WTC11 (cell line): ENCODE results near the gene ARHGAP10. TPM values are rescaled to one million over a fixed set of nuclear protein-coding genes. Genes with fewer than 3 reads are reported as not detected.

Source experiments
- ATAC-seq: fragments of 200-7000 bp; cut with Tn5 transposase; 2 replicates; pipeline ENCODE4 v1.10.0; 2021; ENCODE audit warnings: mild to moderate bottlenecking, moderate library complexity
- CTCF ChIA-PET: fragments of 300-600 bp; sonication (Branson Sonifier 250); formaldehyde crosslinking; loops from one replicate; lab custom pipeline; 2021; ENCODE audit warnings: antibody characterized with exemption; lab: Charles Lee
- POLR2A ChIA-PET: fragments of 350-600 bp; sonication (Branson Sonifier 250); formaldehyde crosslinking; loops from one replicate; lab custom pipeline; 2021; ENCODE audit warnings: antibody characterized with exemption; lab: Charles Lee
- DNase-seq: peaks from one replicate; pipeline ENCODE4 v3.0.0; 2021; ENCODE audit warnings: low spot score
- H3K27ac Mint-ChIP-seq: 2 replicates; pipeline ENCODE4 v1.8.0; 2021; ENCODE audit warnings: mixed read lengths
- H3K27me3 Mint-ChIP-seq: 2 replicates; pipeline ENCODE4 v1.8.0; 2021; ENCODE audit warnings: low read depth, mild to moderate bottlenecking, moderate library complexity, mixed read lengths
- H3K36me3 Mint-ChIP-seq: 2 replicates; pipeline ENCODE4 v1.8.0; 2021; ENCODE audit warnings: mixed read lengths
- H3K4me1 Mint-ChIP-seq: 2 replicates; pipeline ENCODE4 v1.8.0; 2022; ENCODE audit warnings: mixed read lengths
- H3K4me3 Mint-ChIP-seq: 2 replicates; pipeline ENCODE4 v1.8.0; 2021; ENCODE audit warnings: mild to moderate bottlenecking, moderate library complexity, mixed read lengths
- H3K9me3 Mint-ChIP-seq: 2 replicates; pipeline ENCODE4 v1.8.0; 2021; ENCODE audit warnings: mixed read lengths
- FOXK1 ChIP-seq: sonication (generic); formaldehyde crosslinking; IDR thresholded peaks from 2 replicates; pipeline ENCODE4 v1.8.0; 2022; ENCODE audit warnings: mild to moderate bottlenecking, moderate library complexity, missing genetic modification reagents
- GRHL2 ChIP-seq: fragments of 250-450 bp; sonication (Bioruptor Pico); IDR thresholded peaks from 2 replicates; pipeline ENCODE4 v1.8.0; 2022; ENCODE audit warnings: mild to moderate bottlenecking, moderate library complexity; ENCODE audit not compliant: insufficient replicate concordance, severe bottlenecking
- NFATC4 ChIP-seq: fragments of 250-450 bp; sonication (Bioruptor Pico); IDR thresholded peaks from 2 replicates; pipeline ENCODE4 v1.9.0; 2021; ENCODE audit warnings: mild to moderate bottlenecking
- NR1H2 ChIP-seq: sonication (generic); formaldehyde crosslinking; IDR thresholded peaks from 2 replicates; pipeline ENCODE4 v1.9.0; 2021; ENCODE audit warnings: mild to moderate bottlenecking, moderate library complexity, missing genetic modification reagents
- total RNA-seq: library from RNA; stranded (reverse); gene quantifications from 3 replicates; pipeline ENCODE4 v1.2.3, GENCODE V29; 2021
- TF ChIP-seq, protein P1 (sequence below): sonication (generic); formaldehyde crosslinking; IDR thresholded peaks from 2 replicates; pipeline ENCODE4 v1.8.1; 2022; ENCODE audit warnings: missing genetic modification reagents, borderline replicate concordance
- TF ChIP-seq, protein P2 (sequence below): sonication (generic); formaldehyde crosslinking; IDR thresholded peaks from 2 replicates; pipeline ENCODE4 v1.8.1; 2023; ENCODE audit warnings: mild to moderate bottlenecking, missing genetic modification reagents, moderate library complexity
- TF ChIP-seq, protein P3 (sequence below): fragments of 200-600 bp; IDR thresholded peaks from 2 replicates; pipeline ENCODE4 v1.8.0; 2022; ENCODE audit warnings: antibody characterized with exemption
- TF ChIP-seq, protein P4 (sequence below): sonication (generic); formaldehyde crosslinking; IDR thresholded peaks from 2 replicates; pipeline ENCODE4 v1.8.1; 2022; ENCODE audit warnings: mild to moderate bottlenecking, missing genetic modification reagents, moderate library complexity, borderline replicate concordance
- TF ChIP-seq, protein P5 (sequence below): sonication (generic); formaldehyde crosslinking; IDR thresholded peaks from 2 replicates; pipeline ENCODE4 v1.8.1; 2022; ENCODE audit warnings: low read depth, mild to moderate bottlenecking, moderate library complexity, missing genetic modification reagents, borderline replicate concordance
- TF ChIP-seq, protein P6 (sequence below): sonication (generic); formaldehyde crosslinking; IDR thresholded peaks from 2 replicates; pipeline ENCODE4 v1.8.1; 2023; ENCODE audit warnings: mild to moderate bottlenecking, missing genetic modification reagents
- TF ChIP-seq, protein P7 (sequence below): sonication (generic); formaldehyde crosslinking; IDR thresholded peaks from 2 replicates; pipeline ENCODE4 v1.8.0; 2022; ENCODE audit warnings: missing genetic modification reagents
- TF ChIP-seq, protein P8 (sequence below): fragments of 250-450 bp; sonication (Bioruptor Pico); conservative IDR thresholded peaks from 2 replicates; pipeline ENCODE4 v1.9.0; 2021; ENCODE audit warnings: mild to moderate bottlenecking

ARHGAP10 gene
- total RNA-seq, 1 experiment from 2014 or later, result 9.6 TPM

DNA sequence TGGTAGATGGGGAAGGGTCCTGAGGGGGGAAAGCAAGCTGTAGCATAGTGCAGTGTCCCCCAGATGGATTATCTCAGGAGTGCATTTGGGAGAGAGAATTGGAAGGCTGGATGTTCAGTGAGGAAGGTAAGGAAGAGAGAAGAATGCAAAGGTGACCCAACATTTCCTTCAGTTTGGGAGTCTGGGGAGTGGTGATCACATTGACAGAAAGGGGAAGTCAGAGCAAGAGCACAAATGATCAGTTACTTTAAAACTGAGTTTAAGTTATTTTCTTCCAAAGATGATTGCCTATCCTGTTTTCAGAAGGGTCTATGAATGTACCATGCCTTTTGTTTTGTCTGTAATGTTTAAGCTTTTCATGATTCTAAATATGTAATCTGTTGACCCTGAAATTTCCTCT lies 47.6 kb downstream of the ARHGAP10 start:
- no peak overlapping the region for H3K27ac Mint-ChIP-seq
- no peak for ATAC-seq
- H3K27me3 Mint-ChIP-seq, result no peaks in the 10 kb centered on the region
- TF ChIP-seq, protein P1, sequence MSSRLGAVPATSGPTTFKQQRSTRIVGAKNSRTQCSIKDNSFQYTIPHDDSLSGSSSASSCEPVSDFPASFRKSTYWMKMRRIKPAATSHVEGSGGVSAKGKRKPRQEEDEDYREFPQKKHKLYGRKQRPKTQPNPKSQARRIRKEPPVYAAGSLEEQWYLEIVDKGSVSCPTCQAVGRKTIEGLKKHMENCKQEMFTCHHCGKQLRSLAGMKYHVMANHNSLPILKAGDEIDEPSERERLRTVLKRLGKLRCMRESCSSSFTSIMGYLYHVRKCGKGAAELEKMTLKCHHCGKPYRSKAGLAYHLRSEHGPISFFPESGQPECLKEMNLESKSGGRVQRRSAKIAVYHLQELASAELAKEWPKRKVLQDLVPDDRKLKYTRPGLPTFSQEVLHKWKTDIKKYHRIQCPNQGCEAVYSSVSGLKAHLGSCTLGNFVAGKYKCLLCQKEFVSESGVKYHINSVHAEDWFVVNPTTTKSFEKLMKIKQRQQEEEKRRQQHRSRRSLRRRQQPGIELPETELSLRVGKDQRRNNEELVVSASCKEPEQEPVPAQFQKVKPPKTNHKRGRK, result no peak
- TF ChIP-seq NFATC4 (CRISPR knock-in tag) (no peak), FOXK1 (CRISPR knock-in tag) (no peak), NR1H2 (CRISPR knock-in tag) (no peak), GRHL2 (CRISPR knock-in tag) (no peak)
- TF ChIP-seq, protein P2, sequence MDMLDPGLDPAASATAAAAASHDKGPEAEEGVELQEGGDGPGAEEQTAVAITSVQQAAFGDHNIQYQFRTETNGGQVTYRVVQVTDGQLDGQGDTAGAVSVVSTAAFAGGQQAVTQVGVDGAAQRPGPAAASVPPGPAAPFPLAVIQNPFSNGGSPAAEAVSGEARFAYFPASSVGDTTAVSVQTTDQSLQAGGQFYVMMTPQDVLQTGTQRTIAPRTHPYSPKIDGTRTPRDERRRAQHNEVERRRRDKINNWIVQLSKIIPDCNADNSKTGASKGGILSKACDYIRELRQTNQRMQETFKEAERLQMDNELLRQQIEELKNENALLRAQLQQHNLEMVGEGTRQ, result no peak
- TF ChIP-seq, protein P3, sequence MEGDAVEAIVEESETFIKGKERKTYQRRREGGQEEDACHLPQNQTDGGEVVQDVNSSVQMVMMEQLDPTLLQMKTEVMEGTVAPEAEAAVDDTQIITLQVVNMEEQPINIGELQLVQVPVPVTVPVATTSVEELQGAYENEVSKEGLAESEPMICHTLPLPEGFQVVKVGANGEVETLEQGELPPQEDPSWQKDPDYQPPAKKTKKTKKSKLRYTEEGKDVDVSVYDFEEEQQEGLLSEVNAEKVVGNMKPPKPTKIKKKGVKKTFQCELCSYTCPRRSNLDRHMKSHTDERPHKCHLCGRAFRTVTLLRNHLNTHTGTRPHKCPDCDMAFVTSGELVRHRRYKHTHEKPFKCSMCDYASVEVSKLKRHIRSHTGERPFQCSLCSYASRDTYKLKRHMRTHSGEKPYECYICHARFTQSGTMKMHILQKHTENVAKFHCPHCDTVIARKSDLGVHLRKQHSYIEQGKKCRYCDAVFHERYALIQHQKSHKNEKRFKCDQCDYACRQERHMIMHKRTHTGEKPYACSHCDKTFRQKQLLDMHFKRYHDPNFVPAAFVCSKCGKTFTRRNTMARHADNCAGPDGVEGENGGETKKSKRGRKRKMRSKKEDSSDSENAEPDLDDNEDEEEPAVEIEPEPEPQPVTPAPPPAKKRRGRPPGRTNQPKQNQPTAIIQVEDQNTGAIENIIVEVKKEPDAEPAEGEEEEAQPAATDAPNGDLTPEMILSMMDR, result no peak
- TF ChIP-seq, protein P4, sequence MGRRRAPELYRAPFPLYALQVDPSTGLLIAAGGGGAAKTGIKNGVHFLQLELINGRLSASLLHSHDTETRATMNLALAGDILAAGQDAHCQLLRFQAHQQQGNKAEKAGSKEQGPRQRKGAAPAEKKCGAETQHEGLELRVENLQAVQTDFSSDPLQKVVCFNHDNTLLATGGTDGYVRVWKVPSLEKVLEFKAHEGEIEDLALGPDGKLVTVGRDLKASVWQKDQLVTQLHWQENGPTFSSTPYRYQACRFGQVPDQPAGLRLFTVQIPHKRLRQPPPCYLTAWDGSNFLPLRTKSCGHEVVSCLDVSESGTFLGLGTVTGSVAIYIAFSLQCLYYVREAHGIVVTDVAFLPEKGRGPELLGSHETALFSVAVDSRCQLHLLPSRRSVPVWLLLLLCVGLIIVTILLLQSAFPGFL (CRISPR knock-in tag), result no peak
- TF ChIP-seq, protein P5, sequence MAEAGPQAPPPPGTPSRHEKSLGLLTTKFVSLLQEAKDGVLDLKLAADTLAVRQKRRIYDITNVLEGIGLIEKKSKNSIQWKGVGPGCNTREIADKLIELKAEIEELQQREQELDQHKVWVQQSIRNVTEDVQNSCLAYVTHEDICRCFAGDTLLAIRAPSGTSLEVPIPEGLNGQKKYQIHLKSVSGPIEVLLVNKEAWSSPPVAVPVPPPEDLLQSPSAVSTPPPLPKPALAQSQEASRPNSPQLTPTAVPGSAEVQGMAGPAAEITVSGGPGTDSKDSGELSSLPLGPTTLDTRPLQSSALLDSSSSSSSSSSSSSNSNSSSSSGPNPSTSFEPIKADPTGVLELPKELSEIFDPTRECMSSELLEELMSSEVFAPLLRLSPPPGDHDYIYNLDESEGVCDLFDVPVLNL, result no peak
- TF ChIP-seq, protein P6, sequence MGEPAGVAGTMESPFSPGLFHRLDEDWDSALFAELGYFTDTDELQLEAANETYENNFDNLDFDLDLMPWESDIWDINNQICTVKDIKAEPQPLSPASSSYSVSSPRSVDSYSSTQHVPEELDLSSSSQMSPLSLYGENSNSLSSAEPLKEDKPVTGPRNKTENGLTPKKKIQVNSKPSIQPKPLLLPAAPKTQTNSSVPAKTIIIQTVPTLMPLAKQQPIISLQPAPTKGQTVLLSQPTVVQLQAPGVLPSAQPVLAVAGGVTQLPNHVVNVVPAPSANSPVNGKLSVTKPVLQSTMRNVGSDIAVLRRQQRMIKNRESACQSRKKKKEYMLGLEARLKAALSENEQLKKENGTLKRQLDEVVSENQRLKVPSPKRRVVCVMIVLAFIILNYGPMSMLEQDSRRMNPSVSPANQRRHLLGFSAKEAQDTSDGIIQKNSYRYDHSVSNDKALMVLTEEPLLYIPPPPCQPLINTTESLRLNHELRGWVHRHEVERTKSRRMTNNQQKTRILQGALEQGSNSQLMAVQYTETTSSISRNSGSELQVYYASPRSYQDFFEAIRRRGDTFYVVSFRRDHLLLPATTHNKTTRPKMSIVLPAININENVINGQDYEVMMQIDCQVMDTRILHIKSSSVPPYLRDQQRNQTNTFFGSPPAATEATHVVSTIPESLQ, result no peak
- TF ChIP-seq, protein P7, sequence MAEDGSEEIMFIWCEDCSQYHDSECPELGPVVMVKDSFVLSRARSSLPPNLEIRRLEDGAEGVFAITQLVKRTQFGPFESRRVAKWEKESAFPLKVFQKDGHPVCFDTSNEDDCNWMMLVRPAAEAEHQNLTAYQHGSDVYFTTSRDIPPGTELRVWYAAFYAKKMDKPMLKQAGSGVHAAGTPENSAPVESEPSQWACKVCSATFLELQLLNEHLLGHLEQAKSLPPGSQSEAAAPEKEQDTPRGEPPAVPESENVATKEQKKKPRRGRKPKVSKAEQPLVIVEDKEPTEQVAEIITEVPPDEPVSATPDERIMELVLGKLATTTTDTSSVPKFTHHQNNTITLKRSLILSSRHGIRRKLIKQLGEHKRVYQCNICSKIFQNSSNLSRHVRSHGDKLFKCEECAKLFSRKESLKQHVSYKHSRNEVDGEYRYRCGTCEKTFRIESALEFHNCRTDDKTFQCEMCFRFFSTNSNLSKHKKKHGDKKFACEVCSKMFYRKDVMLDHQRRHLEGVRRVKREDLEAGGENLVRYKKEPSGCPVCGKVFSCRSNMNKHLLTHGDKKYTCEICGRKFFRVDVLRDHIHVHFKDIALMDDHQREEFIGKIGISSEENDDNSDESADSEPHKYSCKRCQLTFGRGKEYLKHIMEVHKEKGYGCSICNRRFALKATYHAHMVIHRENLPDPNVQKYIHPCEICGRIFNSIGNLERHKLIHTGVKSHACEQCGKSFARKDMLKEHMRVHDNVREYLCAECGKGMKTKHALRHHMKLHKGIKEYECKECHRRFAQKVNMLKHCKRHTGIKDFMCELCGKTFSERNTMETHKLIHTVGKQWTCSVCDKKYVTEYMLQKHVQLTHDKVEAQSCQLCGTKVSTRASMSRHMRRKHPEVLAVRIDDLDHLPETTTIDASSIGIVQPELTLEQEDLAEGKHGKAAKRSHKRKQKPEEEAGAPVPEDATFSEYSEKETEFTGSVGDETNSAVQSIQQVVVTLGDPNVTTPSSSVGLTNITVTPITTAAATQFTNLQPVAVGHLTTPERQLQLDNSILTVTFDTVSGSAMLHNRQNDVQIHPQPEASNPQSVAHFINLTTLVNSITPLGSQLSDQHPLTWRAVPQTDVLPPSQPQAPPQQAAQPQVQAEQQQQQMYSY (CRISPR knock-in tag), result no peak
- TF ChIP-seq, protein P8, sequence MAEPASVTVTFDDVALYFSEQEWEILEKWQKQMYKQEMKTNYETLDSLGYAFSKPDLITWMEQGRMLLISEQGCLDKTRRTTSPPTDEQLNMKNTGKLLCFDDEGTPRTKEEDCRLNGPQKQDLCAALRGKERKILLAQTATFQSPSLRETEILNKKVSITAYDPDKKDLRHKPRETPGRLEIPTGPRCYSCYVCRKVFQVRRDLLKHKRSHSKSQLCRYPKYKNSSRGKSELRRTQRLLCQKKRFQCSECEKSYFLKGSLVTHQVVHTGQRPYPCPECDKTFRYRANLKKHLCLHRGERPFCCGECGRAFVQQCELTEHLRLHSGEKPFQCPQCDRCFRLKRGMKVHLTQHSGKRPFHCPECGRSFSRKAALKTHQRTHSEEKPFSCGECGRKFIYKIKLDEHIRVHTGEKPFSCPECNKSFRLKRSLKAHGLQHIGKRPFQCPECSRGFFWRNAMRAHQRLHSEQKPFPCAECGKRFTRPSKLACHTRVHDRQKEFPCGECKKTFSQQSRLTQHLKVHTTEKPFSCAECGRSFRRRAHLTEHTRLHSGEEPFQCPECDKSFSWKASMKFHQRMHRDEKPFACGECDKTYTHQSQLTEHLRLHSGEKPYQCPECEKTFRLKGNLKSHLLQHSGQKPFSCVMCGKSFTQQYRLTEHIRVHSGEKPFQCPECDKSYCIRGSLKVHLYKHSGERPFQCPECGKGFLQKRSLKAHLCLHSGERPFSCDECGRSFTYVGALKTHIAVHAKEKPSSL (CRISPR knock-in tag), result no peak
- DNase-seq, result no peak
- no peak overlapping the region for H3K4me3 Mint-ChIP-seq
- CTCF ChIA-PET, result no interaction called here
- no peaks in the 10 kb centered on the region for H3K4me1 Mint-ChIP-seq
- no peaks in the 10 kb centered on the region for H3K36me3 Mint-ChIP-seq
- no peaks in the 10 kb centered on the region for H3K9me3 Mint-ChIP-seq
- POLR2A ChIA-PET, result no interaction called here
